M059J (cell line): ENCODE measurements around the gene KCNH8. TPM values are rescaled to one million over a fixed set of nuclear protein-coding genes. Genes with fewer than 3 reads are reported as not detected.

Source experiments
- DNase-seq: peaks from one replicate; pipeline ENCODE4 v3.0.0-alpha.2; 2012; ENCODE audit warnings: low read depth
- total RNA-seq: library from RNA; depleted of rRNA; stranded (reverse); fragments of >200 nt; shearing (Covaris generic); gene quantifications from 2 replicates; pipeline ENCODE4 v1.2.3, GENCODE V29; 2014

The KCNH8 gene
- total RNA-seq, 1 experiment from 2014 or later: not detected

DNA sequence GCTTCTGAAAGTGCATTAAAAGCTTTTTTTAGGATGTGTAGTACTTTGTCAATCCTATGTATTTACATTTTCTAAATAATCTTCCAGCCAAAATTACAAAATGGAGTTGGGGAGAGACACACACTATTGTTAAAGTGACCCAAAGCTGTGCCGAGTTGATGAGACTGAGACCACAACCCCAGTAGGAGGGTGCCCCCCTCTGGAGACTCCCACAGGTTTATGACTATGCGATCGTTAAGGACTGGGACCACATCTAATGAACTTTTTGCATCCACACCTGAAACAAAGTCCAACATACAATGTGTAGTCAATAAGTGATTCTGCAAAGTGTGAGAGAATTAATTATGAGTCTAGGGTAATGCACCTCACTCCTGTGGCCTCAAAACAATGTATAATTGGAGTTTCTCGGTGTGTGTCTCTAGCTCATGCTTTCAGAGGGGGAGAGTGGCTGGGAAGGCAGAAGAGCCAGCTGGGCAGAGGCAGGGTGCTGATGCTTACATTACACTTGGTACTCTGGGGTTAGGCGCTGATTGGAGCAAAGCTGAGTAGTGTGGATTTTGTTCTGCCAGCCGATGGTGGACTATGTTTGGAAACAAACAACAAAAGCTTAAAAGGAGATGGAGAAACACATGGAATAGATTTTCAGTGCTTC lies 102.8 kb downstream of the KCNH8 start:
- DNase-seq: no peak

DNA sequence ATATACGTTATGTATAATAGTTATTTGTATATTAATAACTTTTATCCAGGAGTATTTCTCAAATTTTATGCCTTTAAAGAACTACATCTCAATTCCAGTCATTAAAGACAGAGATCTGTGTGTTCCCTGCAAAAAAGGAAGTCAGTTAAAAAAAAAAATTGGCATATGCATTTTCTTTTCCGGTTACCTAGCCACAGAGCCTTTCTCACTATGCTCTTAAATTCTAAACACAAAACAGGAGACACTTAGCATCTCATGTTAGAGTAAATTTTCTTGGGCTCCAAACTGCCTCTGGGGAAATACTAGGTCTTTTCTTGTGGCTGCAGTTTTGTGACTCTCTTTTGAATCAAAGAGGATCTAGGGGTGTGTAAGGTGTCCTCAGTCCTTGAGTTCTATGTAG lies 105.9 kb downstream of the KCNH8 start:
- DNase-seq: no peak

DNA sequence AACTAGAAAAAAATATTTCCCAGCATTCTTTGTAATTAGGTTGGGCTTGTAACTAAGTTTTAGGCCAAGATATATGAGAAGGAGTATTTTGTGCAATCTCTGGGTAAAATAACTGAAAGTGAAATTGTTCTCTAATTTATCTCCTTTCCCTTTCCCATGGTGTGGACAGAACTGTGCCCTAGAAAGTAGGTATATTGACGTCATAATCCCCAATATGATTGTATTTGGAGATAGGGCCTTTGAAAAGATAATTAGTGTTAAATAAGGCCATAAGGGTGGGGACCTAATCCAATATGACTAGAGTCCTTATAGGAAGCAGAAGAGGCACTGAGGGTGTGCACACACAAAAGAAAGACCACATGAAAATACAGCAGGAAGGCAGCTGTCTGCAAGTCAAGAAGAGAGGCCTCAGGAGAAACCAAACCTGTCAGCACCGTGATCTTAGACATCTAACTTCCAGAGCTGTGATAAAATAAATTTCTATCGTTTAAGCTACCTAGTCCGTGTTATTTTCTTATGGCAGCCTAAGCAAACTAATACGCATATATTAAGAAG lies 106.6 kb downstream of the KCNH8 start:
- no peak for DNase-seq

DNA sequence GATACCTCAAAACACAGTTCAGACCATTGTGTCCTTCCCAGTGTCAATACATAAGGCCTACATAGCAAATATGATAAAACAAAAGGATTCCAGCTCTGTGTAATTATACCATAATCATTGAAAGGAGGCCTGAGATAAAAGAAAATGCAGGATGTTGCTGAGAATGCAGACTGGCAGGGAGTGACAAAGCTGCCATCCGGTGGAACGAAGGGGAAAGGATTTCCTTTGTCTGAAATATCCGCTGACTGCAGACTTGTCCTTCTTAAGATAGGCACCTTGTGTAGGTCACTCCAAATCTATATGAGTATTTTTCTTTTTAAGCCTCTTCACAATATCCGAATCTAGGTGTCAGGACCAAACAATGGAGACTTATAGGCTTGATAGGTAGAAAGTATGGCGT lies 108.0 kb downstream of the KCNH8 start:
- no peak for DNase-seq

DNA sequence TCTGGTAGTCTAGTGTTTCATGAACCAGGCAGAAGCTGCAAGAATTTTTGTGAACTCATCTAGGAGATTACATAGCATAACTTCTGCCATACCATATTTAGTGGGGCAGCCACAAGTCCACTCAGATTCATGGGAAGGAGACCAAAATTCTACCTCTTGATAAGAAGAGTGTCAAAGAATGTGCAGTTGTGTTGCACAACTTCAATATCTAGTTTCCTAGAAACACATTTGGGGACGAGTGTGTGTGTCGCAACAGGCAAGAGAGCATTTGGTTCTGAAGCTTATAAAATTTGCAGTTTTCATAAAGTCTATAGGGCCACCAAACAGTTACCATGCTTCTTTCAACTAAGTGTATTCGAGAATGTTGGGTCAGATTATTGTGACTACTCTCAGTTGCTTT lies 115.3 kb downstream of the KCNH8 start:
- no peak for DNase-seq

DNA sequence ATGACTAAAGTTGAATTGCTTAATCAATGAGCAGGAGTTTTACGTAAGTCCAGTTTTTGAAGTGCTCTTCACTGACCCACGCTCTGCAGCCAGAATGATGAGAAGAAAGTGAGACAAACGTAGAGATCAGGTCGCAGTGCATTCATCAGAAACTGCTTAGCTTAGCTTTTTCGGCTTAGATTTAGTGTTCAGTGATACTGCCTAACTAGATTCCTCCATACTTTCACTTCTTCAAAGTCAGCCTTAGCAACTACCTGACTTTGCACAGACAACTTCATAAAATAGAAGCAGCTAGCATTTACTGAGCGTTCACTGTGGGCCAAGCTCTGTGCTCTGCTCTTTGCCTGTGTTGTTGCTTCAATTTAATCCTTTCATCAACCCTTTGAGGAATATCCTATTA lies 116.1 kb downstream of the KCNH8 start:
- DNase-seq: no peak

DNA sequence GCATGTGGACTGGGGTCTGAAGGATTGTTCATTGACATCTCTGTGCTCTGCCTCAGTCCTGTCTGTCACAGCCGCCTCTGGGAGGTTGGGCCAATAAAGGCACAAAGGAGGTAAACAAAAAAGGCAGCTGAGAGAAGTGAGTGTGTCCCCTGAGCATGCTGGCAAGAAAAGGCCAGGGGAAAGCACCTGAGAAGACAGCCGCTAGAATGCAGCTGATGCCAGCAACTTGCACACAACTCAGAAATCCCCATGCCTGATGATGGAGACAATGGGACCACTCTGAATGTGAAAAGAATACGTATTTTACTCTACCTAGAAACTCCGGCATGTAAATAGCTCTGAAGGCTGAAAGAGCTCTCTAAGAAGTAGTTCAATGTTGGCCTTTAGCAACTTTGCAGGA lies 118.7 kb downstream of the KCNH8 start:
- DNase-seq: no peak

DNA sequence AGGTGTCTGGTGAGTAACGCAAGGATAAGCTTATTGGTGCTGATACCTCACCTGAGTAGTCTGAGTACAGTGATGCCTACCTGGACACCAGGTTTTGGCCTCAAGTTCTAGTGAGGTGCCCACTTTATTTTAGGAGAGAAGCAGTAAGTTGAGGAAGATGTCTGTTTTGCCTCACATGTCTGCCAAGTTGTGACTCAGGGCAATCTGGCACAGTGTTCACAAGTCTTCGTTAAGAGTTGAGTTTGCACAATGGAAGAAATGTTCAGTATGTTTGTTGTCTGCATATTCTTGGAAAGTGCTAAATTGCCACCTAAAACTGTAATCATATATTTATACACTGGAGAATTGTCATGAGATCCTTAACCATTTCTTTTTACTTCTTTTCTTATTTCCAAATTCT lies 122.2 kb downstream of the KCNH8 start:
- DNase-seq: no peak

DNA sequence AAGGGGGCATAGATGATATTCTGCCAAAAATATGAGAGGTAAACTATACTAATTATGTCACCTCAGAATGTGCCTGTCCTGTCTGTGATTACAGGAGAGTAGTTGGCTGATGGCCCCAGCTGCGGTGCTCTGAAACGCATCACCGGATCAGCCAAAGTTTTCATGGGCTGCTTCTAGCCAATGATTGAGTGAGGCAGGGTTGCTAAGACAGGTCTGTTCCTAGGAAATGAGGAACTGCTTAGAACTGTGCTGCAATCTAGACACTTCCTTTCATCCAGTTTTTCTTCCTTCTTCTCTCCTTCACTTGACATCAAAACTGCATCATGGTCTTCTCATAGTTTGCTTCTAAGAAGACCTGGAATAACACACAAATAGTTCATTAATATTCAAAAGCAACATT lies 124.0 kb downstream of the KCNH8 start:
- DNase-seq: no peak

DNA sequence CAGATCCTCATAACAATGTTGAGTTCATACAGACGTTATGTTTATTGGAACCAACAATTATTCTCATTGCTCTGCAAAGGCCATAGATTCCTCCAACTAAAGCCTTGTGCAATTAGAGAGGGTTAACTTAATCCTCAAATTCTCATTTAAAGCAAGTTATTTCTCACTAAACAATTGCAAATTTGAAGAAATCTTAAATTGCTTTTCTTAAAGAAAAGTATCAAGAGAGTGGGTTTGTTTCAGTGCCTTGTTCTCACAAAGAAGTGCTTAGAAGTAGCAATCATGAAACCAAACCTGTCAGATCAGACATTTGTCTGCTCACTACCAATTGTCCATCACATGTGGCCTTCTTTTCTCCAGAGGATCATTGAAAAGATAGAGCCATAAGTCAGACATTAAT lies 124.8 kb downstream of the KCNH8 start:
- DNase-seq: no peak

DNA sequence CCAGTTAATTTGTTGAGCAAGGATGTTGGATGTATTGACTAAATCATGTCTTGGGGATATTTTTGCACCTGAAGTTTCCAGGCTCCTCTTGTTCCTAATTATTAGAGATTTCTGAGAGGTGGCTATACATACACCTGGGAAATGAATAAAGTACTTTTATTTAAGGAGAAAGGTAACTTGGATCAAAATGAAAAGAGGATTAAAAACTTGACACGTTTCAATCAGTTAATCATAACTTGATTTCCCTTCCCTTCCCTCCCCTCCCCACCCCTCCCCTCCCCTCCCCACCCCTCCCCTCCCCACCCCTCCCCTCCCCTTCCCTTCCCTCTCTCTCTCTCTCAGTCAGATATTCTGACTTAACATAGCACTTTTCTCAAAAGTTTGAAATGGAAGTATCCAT lies 126.3 kb downstream of the KCNH8 start:
- DNase-seq: no peak

DNA sequence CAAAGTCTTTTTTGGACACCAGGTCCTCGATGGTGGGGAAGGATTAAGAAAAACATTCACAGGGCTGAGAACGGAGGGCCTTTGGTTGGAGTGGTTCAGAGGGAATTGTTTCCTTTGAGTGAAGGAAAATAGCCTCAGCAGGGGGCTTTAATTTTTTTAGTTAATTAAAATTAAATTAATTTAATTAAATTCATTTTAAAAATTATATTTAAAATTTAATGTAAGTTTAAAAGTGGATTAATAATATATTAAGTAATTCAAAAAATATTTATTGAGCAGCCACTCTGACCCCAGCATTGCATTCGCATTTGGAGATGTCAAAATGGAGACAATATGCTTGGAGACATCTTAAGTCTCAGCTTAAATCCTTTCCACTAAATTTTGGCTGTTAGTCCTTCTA lies 136.7 kb downstream of the KCNH8 start:
- DNase-seq: no peak

DNA sequence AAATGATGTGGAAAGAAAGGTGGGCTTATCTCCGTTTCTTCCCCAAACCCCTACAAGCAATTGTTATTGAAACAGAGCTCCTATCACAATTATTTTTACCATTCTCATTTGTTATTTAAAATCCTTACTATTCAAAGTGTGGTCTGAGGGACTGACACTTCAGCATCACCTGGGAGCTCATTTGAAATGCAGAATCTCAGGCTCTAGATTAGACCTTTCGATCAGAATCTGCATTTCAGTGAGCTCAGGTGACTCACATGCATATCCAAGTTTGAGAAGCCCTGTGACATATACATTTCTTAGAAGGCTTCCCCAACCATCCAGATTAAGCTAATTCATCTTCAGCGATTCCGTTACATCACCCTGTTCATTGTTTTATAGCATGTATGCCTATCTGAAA lies 145.0 kb downstream of the KCNH8 start:
- DNase-seq: no peak

DNA sequence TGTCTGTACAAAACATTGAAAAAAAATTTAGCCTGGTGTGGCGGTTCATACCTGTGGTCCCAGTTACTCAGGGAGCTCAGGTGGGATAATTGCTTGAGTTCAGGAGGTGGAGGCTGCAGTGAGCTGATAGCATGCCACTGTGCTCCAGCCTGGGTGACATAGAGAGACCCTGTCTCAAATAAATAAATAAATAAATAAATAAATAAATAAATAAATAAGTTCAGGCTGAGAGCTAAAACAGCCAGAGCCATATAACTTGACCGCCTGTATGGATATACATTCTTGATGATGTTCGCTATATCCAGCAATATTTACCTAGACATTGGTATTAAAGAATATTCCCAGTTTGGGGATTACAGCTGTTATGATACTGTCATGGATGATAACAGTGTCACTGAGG lies 146.9 kb downstream of the KCNH8 start:
- DNase-seq: no peak

DNA sequence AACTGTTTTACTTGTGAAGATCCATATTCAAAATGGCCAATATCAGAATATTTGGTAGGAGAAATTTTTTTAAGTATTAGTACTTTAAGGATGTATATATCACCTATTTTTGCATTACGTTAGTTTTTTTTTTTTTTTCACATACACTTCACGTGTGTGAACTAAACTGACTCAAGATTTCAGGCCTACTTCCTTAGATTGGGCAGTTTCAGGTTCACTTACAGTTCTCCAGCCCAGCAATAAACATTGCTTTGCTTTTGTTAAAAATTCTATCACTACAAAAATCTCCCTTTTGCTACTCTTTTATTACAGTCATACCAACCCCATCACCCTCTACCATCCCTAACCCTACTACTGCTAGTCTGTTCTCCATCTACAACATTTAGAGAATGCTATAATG lies 183.6 kb downstream of the KCNH8 start:
- no peak for DNase-seq

DNA sequence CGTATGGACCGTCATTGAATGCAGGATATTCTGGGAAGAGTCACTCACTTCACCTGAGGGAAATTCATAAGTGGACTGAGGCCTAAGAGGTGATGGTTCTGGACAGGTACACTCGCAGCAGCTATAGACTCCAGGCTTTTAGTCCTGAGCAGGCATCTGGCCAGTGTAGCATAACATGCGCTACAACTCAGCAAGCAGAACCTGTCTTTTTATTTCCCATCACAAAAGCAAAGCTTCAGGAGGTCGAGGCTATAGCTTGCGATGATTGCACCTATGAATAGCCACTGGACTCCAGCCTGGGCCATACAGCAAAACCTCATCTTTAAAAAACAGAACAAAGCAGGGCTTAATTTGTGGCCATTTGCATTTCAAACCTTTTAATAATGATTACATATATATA lies 185.8 kb downstream of the KCNH8 start:
- no peak for DNase-seq

DNA sequence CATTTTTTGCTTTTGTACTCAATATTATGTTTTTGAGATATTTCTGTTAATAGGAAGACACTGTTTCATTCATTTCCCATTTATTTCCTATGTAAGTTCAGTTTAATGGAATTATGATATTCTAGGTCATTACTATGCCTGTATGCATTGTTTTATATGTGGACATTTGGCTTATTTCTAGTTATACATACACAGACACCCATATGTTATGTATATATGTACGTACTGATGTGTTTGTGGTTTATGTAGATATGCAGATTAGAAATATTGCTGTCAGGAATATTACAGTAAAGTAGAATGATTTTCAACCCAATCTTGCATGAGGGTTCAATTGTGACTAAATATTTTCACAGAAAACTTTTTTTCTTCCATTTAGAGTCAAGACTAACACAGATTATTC lies 190.5 kb downstream of the KCNH8 start:
- no peak for DNase-seq

DNA sequence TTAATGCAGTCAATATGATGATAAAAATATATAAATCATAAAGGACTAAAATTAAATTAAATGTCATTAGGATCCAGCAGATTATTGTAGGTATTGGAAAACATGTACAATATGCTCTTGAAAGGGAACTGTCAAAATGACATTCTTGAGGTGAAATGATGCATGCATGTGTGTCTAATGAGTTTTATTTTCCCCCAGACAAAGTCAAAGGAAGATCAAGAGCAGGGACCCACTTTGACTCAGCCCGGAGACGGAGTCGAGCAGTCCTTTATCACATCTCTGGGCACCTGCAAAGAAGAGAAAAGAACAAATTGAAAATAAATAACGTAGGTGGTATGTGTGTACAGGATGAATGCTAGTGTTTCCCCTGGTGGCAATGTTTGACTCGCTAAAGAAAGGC lies 194.1 kb downstream of the KCNH8 start:
- no peak for DNase-seq

DNA sequence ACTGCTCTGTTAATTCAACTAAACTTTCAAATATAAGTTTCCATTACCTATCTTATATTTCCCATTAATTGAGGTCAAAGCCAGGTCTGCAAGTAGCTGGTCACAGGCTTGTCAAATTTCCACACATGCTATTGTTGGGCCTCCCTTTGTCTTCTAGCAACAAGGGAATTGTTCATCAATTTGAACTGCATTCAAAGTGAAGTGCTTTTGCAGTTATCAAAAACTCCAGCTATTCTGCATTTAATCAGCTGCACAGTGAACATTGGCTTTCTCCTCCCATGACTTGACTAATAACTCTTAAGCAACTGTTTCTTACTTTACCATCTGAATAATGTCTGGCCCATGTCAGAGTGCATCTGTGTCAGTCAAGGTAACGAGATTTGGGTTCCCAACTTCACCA lies 198.4 kb downstream of the KCNH8 start:
- no peak for DNase-seq

DNA sequence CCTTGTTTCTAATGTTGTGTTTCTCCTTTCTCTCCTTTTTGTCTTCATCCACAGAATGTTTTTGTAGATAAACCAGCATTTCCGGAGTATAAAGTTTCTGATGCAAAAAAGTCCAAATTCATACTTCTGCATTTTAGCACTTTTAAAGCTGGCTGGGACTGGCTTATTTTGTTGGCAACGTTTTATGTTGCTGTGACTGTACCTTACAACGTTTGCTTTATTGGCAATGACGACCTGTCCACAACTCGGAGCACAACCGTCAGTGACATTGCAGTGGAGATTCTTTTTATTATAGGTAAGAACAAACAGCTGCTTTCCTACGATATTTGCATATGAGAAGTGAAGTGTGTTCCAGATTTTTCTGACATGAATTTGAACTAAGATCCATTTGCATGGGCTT lies 199.4 kb downstream of the KCNH8 start:
- no peak for DNase-seq

DNA sequence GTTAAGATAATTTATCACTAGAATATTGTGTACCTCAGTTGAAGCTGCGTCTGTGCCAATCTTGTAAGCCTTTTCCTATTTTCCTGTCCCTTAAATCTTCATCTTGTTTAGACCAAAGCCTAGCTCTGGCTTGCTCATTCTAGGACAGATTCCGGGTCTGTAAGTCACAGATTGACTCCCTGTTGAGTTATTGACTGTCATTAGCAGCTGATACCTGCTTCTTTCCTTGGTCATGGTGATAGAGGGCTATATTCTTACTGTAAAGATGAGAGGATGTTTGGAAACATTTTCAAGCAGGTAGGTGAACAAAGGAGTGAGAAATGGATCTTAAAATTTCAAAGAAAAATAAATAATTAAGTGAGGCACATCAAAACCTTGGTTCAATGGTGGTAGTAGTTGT lies 200.2 kb downstream of the KCNH8 start:
- DNase-seq: no peak

DNA sequence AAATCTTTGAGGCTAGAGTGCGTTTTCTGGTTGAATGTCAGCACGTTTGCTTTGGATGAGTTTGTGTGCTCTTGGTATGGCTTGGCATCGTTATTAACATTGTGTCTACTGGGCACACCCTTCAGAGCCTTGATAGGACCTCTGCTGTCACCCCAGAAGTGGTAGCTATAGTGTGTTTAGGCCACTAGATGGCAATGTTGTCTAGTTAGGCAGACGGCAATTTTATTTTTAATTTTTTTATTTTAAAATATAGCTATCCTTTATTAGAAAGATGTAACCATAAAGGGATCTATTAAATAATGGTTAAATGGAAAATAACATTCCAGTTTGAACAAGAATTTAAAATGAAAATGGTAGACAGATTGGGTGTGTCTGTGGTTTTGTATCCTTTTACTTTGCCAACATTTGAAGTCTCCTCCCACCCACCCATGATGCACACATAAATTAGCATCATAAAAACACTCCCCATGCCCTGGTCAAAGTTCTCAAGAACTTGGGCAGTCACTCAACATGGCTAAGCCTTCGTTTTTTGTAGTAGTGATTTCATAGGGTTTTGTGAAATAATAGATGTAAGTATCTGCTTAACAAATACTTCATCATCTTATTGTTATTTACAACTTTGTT lies 200.7 kb downstream of the KCNH8 start:
- DNase-seq: peak; percentile 0

DNA sequence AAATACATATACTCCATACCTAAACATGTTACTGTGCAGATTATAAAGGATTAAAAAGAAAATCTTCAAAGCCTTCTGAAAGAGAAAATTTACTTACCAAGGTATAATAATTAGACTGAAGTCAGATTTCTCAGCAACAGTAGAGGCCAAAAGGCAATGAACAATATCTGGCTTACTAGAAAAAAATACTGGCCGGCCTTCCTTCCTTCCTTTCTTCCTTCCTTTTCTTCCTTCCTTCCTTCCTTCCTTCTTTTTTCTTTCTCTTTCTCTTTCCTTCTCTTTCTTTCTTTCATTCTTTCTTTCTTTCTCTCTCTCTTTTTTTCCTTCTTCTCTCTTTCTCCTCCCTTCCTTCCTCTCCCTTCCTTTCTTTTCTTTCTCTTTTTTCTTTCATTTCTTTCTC lies 209.6 kb downstream of the KCNH8 start:
- DNase-seq: no peak

DNA sequence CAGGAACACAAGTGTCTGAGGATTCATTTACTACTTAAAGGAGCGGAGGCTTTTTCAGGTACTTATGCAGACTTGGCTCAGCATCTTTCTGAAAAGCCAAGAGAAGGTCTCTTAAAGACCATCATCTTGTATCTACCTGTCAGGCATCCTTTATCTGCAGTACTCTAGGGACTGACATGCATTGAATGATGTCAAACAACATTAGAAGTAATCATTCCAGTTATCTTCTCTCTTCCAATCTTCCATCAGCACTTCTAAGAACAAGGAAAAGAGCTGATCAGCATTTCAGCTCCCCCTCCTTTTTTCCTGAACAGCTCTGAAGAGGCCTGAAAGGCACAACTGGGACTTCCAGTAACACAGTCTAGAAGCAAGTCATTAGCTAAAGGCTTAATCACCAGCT lies 214.8 kb downstream of the KCNH8 start:
- no peak for DNase-seq
